Suprapubic skin (tissue), 4 donors: Measurements from ENCODE around the gene EPB41. TPM values are rescaled to one million over a fixed set of nuclear protein-coding genes. Genes with fewer than 3 reads are reported as not detected.

Experiments used
- DNase-seq, 2 donors: peaks; one replicate each; pipeline ENCODE4 v3.0.0-alpha.2; 2019; ENCODE audit warnings: low spot score in 2 of 2
- H3K27ac ChIP-seq: fragments of 200-600 bp; sonication (generic); one replicate; pipeline ENCODE4 v1.5.1; 2019
- H3K27me3 ChIP-seq: fragments of 200-600 bp; sonication (generic); one replicate; pipeline ENCODE4 v1.5.1; 2019
- H3K36me3 ChIP-seq: fragments of 200-600 bp; sonication (generic); one replicate; pipeline ENCODE4 v1.5.1; 2019
- H3K4me1 ChIP-seq: fragments of 200-600 bp; sonication (generic); one replicate; pipeline ENCODE4 v1.5.1; 2019
- H3K4me3 ChIP-seq: fragments of 200-600 bp; sonication (generic); one replicate; pipeline ENCODE4 v1.5.1; 2019; ENCODE audit warnings: mild to moderate bottlenecking
- H3K9me3 ChIP-seq: fragments of 200-600 bp; sonication (generic); one replicate; pipeline ENCODE4 v1.5.1; 2019
- CTCF ChIP-seq, 2 donors: fragments of 200-600 bp in 1 of 2; fragments of 450-650 bp in 1 of 2; sonication (generic) in 1 of 2; IDR thresholded peaks; one replicate each; pipeline ENCODE4 v1.5.1; 2016 to 2019; ENCODE audit warnings: antibody characterized with exemption in 2 of 2, mild to moderate bottlenecking in 1 of 2, moderate library complexity in 1 of 2
- EP300 ChIP-seq: sonication (generic); formaldehyde crosslinking; IDR thresholded peaks from one replicate; pipeline ENCODE4 v1.6.1; 2017; ENCODE audit warnings: antibody characterized with exemption
- POLR2A ChIP-seq, 2 donors: fragments of 450-650 bp; IDR thresholded peaks; one replicate each; pipeline ENCODE4 v1.6.1; 2017; ENCODE audit warnings: antibody characterized with exemption in 2 of 2, mild to moderate bottlenecking in 2 of 2, moderate library complexity in 2 of 2
- POLR2AphosphoS5 ChIP-seq, 3 donors: sonication (generic); formaldehyde crosslinking; IDR thresholded peaks; one replicate each; pipeline ENCODE4 v1.6.1; 2017; ENCODE audit warnings: antibody characterized with exemption in 3 of 3
- WGBS: methylation state at CpG from one replicate; pipeline ENCODE4 v1.1.5; 2018; 5-methylcytosine and 5-hydroxymethylcytosine counted together
- total RNA-seq, 4 donors: library from RNA; depleted of rRNA; stranded (reverse); fragments of >200 nt; gene quantifications; one replicate each; pipeline ENCODE4 v1.1.0, GENCODE V29; 2016

The EPB41 gene
- total RNA-seq, 4 donors from 2014 or later = 45.7 to 79.5 (median 67.1) TPM

- Histone ChIP-seq H3K4me3 (no peak overlapping the region), H3K9me3 (no peaks in the 10 kb centered on the region), H3K27me3 (no peaks in the 10 kb centered on the region), H3K36me3 (peaks cover 90% of the 10 kb centered on the region), H3K4me1 (peaks cover 20% of the 10 kb centered on the region), H3K27ac (no peak overlapping the region)
- WGBS = 86% methylated on average over 3 of the region's 3 CpGs
- DNase-seq = no peak
- no peak for TF ChIP-seq EP300
- TF ChIP-seq POLR2A (IDR thresholded peaks at IDR 0.05) = no peak
- TF ChIP-seq POLR2AphosphoS5 (IDR thresholded peaks at IDR 0.05) = no peak
- TF ChIP-seq CTCF (IDR thresholded peaks at IDR 0.05) = no peak
These were observed 242.9 kb downstream of the EPB41 start for GRCh38 chr1:29157269-29157601.

- no peak for DNase-seq
- Histone ChIP-seq H3K4me1 (peaks cover 29% of the 10 kb centered on the region), H3K27me3 (no peaks in the 10 kb centered on the region), H3K27ac (no peak overlapping the region), H3K4me3 (no peak overlapping the region), H3K9me3 (no peaks in the 10 kb centered on the region), H3K36me3 (peaks cover 83% of the 10 kb centered on the region)
- 85% methylated on average over 3 of the region's 3 CpGs for WGBS
- TF ChIP-seq EP300 (no peak), POLR2A (IDR thresholded peaks at IDR 0.05) (no peak), CTCF (IDR thresholded peaks at IDR 0.05) (no peak), POLR2AphosphoS5 (IDR thresholded peaks at IDR 0.05) (no peak)
These were observed 245.4 kb downstream of the EPB41 start for GRCh38 chr1:29159773-29160172.

GRCh38 chr1:29162025-29162424 is 247.7 kb downstream of the EPB41 start:
- peaks cover 81% of the 10 kb centered on the region for H3K36me3 ChIP-seq
- 64% methylated on average over 4 of the region's 4 CpGs for WGBS
- TF ChIP-seq EP300 = no peak
- TF ChIP-seq POLR2AphosphoS5 (IDR thresholded peaks at IDR 0.05) = no peak
- no peak for TF ChIP-seq CTCF (IDR thresholded peaks at IDR 0.05)
- no peak for TF ChIP-seq POLR2A (IDR thresholded peaks at IDR 0.05)
- no peak for DNase-seq
- H3K4me3 ChIP-seq = no peak overlapping the region
- H3K27ac ChIP-seq = no peak overlapping the region
- H3K4me1 ChIP-seq = peaks cover 22% of the 10 kb centered on the region
- no peaks in the 10 kb centered on the region for H3K9me3 ChIP-seq
- H3K27me3 ChIP-seq = no peaks in the 10 kb centered on the region

- no peak overlapping the region for H3K27ac ChIP-seq
- DNase-seq = no peak
- no peaks in the 10 kb centered on the region for H3K27me3 ChIP-seq
- no peak for TF ChIP-seq CTCF (IDR thresholded peaks at IDR 0.05)
- TF ChIP-seq POLR2AphosphoS5 (IDR thresholded peaks at IDR 0.05) = no peak
- TF ChIP-seq POLR2A (IDR thresholded peaks at IDR 0.05) = no peak
- peaks cover 22% of the 10 kb centered on the region for H3K4me1 ChIP-seq
- H3K36me3 ChIP-seq = peaks cover 80% of the 10 kb centered on the region
- 73% methylated on average over 9 of the region's 9 CpGs for WGBS
- H3K9me3 ChIP-seq = no peaks in the 10 kb centered on the region
- no peak overlapping the region for H3K4me3 ChIP-seq
These were observed 248.2 kb downstream of the EPB41 start for GRCh38 chr1:29162476-29163138.

- Histone ChIP-seq H3K27ac (no peak overlapping the region), H3K27me3 (no peaks in the 10 kb centered on the region), H3K4me3 (no peak overlapping the region), H3K4me1 (peaks cover 35% of the 10 kb centered on the region), H3K9me3 (no peaks in the 10 kb centered on the region), H3K36me3 (peaks cover 74% of the 10 kb centered on the region)
- 93% methylated on average over 4 of the region's 4 CpGs for WGBS
- DNase-seq = no peak
- TF ChIP-seq POLR2AphosphoS5 (IDR thresholded peaks at IDR 0.05) = no peak
- no peak for TF ChIP-seq CTCF (IDR thresholded peaks at IDR 0.05)
- no peak for TF ChIP-seq EP300
- TF ChIP-seq POLR2A (IDR thresholded peaks at IDR 0.05) = no peak
These were observed 250.2 kb downstream of the EPB41 start for GRCh38 chr1:29164588-29164987.
